PC-3 (cell line): ENCODE results near the gene SPATA2.

Source experiments
- CTCF ChIP-seq: fragments of 300-600 bp; sonication (generic); conservative IDR thresholded peaks from 2 replicates; pipeline ENCODE4 v1.5.1; 2017; ENCODE audit warnings: antibody characterized with exemption, low read depth, mild to moderate bottlenecking, low read length
- EZH2 ChIP-seq: fragments of 300-600 bp; sonication (generic); IDR thresholded peaks from one replicate; pipeline ENCODE4 v1.6.1; 2017; ENCODE audit warnings: antibody characterized with exemption, mild to moderate bottlenecking, low read length; ENCODE audit not compliant: unreplicated experiment

- no peak for TF ChIP-seq CTCF
- TF ChIP-seq EZH2, result no peak
Measured at GRCh38 chr20:49951151-49951550, 35.8 kb upstream of the SPATA2 start.
